HG03039 (cell line): ENCODE results near the gene PRKCE.

Experiments used
- ATAC-seq: cut with Tn5 transposase; IDR thresholded peaks from one replicate; pipeline ENCODE4 v1.9.1; 2021; ENCODE audit warnings: mild to moderate bottlenecking, moderate library complexity; ENCODE audit not compliant: unreplicated experiment

PRKCE gene

GRCh38 chr2:46229134-46230063, 577.9 kb downstream of the PRKCE start:
- ATAC-seq: peak; percentile 35

- ATAC-seq: no peak
Measured at GRCh38 chr2:46230115-46230571, 578.7 kb downstream of the PRKCE start.

- no peak for ATAC-seq
Measured at GRCh38 chr2:46230677-46231425, 579.4 kb downstream of the PRKCE start.

GRCh38 chr2:46231721-46232120, 580.2 kb downstream of the PRKCE start:
- no peak for ATAC-seq

GRCh38 chr2:46232860-46233259, 581.4 kb downstream of the PRKCE start:
- ATAC-seq: no peak

- no peak for ATAC-seq
Measured at GRCh38 chr2:46236006-46236875, 584.8 kb downstream of the PRKCE start.

GRCh38 chr2:46236876-46237859, 585.7 kb downstream of the PRKCE start:
- no peak for ATAC-seq
